SK-N-SH treated with all-trans-retinoic acid at 6 μM for 48 hours (cell line): ENCODE measurements around the gene NSMF.

ENCODE experiments used
- OSR1 ChIP-seq: fragments of 250-450 bp; sonication (Bioruptor Pico); IDR thresholded peaks from 2 replicates; pipeline ENCODE4 v1.8.0; 2022; ENCODE audit warnings: moderate library complexity, mild to moderate bottlenecking, inconsistent platforms
- PPARA ChIP-seq: fragments of 250-450 bp; sonication (Bioruptor Pico); IDR thresholded peaks from 2 replicates; pipeline ENCODE4 v1.5.0; 2020; ENCODE audit warnings: mild to moderate bottlenecking, borderline replicate concordance
- SNAI2 ChIP-seq: fragments of 250-450 bp; sonication (Bioruptor Pico); IDR thresholded peaks from 2 replicates; pipeline ENCODE4 v1.5.0; 2020; ENCODE audit warnings: mild to moderate bottlenecking, moderate library complexity
- TCF4 ChIP-seq: fragments of 250-450 bp; sonication (Bioruptor Pico); IDR thresholded peaks from 2 replicates; pipeline ENCODE4 v1.8.0; 2021; ENCODE audit warnings: mild to moderate bottlenecking, moderate library complexity, borderline replicate concordance
- ZFP3 ChIP-seq: fragments of 250-450 bp; sonication (Bioruptor Pico); IDR thresholded peaks from 2 replicates; pipeline ENCODE4 v1.5.0; 2020; ENCODE audit warnings: mild to moderate bottlenecking, moderate library complexity
- ZNF8 ChIP-seq: fragments of 450-650 bp; formaldehyde crosslinking; IDR thresholded peaks from 2 replicates; pipeline ENCODE4 v1.5.0; 2020; ENCODE audit warnings: mild to moderate bottlenecking, moderate library complexity

GRCh38 chr9:137431416-137431931 lies 27.7 kb downstream of the NSMF start:
- no peak for TF ChIP-seq ZFP3 (CRISPR knock-in tag)
- no peak for TF ChIP-seq PPARA (CRISPR knock-in tag)
- no peak for TF ChIP-seq SNAI2 (CRISPR knock-in tag)
- no peak for TF ChIP-seq OSR1 (CRISPR knock-in tag)
- TF ChIP-seq TCF4, result no peak
- TF ChIP-seq ZNF8 (CRISPR knock-in tag), result no peak
